IPS DF 4.7 (cell line): ENCODE data around the gene SRPK2.
"Not testable (repeated sequence)": the region's sequence is repeated elsewhere in the genome, so short reads cannot be mapped to it uniquely, and the experiment has no call there.

Source experiments
- DNase-seq: peaks from one replicate; pipeline ENCODE4 v3.0.0-alpha.2; 2013; ENCODE audit warnings: low spot score; ENCODE audit errors: extremely low read depth

Gene SRPK2

DNA sequence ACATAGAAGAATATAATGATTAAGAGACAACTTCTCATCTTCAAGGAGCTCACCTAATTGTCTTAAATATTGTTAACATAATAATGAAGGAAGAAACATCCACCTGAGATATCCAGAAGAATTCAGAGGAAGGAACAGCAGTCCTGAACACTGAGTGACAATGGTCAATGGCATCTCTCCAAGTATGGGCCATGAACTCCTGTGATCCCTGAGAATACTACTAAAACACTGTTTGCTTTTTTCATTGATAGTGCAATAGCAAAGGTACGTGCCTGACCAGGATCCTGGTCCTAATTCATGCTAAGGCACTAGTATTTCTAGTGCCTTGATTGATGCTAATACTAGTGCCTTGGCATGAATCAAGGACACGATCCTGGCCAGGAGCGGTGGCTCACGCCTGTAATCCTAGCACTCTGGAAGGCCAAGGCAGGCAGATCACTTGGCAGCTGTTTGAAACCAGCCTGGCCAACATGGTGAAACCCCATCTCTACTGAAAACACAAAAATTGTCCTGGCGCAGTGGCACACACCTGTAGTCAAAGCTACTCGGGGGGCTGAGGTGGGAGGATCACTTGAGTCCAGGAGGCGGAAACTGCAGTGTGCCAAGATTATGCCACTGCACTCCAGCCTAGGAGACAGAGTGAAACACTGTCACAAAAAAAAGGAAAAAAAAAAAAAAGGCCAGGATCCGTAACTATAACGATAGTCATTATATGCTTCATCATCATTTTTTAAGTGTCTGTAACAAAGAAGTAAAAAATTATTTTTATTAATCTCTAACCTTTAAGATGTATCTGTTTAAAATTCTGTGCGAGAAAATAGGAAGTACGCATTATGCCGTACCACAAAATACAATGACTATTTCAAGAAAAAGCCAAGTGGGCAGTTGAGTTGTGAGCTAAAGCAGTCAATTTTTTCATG is 49.1 kb downstream of the SRPK2 start:
- no peak for DNase-seq

DNA sequence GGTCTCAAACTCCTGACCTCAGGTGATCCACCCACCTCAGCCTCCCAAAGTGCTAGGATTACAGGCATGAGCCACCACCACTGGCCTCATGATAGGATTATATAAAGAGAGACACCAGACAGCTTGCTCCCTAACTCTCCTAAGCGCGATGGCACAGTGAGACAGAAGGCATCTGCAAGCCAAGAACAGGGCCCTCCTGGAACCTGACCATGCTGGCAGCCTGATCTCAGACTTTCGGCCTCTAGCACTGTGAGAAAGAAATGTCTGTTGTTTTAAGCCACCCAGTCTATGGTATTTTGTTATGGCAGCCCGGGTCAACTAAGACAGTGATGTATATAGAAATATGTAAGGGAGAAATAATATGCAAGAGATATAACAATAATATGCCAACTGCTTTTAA is 51.2 kb downstream of the SRPK2 start:
- DNase-seq, result no peak

DNA sequence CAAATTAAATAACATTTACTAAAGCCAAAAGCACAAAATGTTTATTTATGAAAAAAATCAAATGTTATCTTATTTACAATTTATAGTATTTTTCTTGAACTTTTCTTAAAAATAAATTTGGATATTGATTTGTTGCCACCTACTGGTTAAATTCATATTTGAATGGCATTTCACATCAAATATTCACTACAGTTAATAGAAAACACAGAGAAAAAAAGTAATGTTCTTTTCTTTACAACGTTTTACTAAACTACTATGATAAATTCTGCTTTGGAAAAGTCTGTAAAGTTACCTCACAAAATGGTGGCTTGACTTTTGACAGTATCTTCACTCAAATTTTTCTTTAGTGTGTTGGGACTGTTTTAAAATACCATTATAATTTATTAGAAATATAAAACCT is 52.7 kb downstream of the SRPK2 start:
- DNase-seq, result no peak

DNA sequence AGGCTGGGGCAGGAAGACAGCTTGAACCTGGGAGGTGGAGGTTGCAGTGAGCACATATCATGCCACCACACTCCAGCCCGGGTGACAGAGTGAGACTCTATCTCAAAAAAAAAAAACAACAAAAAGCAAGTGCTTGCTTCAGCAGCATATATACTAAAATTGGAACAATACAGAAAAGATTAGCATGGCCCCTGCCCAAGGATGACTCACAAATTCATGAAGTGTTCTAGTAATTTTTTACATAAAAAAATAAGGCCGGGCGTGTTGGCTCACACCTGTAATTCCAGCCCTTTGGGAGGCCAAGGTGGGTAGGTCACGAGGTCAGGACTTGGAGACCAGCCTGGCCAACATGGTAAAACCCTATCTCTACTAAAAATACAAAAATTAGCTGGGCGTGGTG is 56.1 kb downstream of the SRPK2 start:
- not testable (repeated sequence) for DNase-seq

DNA sequence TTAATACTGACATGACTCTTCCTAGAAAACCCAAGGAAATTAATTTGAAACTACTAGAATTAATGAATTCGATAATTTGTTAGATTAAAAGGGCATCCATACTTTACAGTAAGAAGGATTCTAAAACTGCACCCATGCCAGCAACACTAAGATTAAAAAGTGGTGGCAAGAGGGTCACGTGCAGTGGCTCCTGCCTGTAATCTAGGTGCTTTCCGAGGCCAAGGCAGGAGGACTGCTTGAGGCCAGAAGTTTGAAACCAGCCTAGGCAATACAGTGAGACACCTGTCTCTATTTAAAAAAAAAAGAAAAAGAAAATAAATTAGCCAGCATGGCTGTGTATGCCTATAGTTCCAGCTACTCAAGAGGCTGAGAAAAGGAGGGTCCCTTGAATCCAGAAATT is 58.2 kb downstream of the SRPK2 start:
- no peak for DNase-seq

DNA sequence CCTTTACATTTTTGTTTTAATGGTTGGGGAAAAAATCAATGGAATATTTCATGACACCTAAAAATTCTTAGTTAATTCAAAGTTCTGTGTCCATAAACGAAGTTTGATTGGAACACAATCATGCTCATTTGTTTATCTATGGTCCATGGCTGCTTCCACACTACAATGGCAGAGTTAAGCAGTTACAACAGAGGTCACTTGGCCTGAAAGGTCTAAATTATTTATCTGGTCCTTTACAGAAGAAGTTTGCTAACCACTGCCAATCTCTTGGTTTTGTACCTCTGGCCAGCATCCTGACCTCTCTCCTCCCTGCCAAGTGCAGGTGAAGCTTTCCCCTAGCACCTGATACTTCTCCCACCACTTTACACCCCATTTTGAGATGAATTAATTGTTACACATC is 61.5 kb downstream of the SRPK2 start:
- DNase-seq, result no peak

DNA sequence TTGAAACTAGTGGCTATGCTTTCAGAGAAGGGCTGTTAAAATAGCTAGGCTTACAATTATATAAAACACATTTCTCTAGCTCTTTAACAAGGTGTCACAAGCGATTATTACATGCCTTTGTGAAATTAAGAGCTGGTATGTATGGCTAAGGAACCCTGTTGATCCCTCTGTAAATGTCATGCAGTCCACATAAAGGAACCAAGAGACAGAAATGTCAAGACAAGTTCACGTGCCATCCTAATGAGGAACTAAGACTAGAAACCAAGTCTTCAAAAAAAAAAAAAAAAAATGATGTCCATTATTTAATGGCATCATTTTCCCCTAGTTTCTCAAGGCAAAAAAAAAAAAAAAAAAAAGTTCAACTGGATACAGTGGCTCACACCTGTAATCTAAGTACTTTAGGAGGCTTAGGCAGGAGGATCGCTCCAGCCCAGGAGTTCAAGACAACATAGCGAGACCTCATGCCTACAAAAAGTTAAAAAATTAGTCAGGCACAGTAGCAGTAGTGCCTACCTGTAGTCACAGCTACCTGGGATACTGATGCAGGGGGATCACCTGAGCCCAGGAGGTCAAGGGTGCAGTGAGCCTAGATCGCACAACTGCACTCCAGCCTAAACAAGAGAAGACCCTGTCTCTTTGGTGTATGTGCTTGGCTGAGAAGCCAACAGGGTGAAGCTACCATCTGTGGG is 63.4 kb downstream of the SRPK2 start:
- no peak for DNase-seq

DNA sequence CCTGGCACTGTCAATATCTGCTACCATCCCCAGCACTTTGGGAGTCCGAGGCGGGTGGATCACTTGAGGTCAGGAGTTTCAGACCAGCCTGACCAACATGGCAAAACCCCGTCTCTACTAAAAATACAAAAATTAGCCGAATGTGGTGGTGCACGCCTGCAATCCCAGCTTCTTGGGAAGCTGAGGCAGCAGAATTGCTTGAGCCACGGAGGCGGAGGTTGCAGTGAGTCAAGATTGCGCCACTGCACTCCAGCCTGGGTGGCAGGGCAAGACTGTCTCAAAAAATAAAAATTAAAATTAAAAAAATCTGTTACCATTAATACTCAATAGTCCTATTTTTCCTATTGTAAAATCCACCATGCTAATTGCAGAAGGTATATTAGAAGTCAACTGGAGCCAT is 64.1 kb downstream of the SRPK2 start:
- DNase-seq, result not testable (repeated sequence)

DNA sequence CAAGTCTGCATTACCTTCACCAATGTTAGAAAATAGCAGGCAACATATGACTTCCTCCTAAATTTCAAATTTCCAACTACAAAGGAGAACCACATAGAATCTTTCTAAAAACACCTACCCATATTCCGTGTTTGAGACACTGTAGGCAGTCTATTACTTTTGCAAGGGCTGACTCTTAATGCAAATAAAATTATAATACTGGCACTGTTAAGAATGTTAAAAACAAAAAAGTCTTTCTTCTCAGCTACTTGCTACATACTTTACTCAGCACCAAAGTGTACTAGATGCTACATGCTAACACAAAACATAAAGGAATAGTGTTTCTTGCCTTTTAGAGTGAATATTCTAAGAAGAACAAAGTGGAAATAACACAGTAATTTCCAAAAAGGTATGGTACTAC is 65.4 kb downstream of the SRPK2 start:
- no peak for DNase-seq

DNA sequence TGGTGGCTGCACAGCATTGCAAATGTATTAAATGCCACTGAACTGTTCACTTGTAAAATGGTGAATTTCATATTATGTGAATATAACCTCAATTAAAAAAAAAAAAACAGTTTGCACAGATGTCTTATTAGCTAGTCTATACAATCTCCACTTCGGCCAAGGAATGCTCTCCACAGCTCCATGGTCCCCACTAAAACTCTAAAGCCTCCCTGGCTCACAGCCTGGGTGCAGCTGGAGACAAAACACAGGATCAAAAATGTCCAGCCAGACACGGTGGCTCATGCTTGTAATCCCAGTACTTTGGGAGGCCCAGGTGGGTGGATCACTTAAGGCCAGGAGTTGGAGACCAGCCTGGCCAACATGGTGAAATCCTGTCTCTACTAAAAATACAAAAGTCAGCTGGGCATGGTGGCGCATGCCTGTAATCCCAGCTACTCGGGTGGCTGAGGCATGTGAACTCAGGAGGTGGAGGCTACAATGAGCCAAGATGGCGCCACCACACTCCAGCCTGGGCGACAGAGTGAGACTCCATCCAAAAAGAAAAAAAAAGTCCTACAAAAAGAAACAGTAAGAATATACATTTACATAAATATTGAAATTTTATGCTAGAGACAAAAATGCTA is 66.0 kb downstream of the SRPK2 start:
- DNase-seq, result no peak

DNA sequence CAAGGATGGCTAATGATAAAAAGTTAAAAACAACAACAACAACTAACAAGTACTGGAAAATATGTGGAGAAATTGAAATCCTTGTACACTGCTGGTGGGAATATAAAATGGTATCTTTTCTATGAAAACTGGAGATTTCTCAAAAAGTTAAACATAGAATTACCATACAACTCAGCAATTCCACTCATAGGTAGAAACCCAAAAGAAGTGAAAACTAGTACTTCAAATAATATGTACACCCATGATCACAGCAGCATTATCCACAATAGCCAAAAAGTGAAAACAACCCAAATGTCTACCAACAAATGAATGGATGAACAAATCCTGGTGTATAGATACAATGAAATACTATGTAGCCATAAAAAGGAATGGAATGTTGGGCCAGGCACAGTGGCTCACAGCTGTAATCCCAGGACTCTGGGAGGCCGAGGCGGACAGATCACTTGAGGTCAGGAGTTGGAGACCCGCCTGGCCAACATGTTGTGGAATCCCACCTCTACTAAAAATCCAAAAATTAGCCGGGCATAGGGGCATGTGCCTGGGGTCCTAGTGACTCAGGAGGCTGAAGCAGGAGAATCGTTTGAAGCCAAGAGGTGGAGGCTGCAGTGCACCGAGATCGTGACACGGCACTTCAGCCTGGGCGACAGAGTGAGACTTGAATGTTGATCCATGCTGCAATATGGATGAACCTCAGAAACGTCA is 66.8 kb downstream of the SRPK2 start:
- DNase-seq, result no peak

DNA sequence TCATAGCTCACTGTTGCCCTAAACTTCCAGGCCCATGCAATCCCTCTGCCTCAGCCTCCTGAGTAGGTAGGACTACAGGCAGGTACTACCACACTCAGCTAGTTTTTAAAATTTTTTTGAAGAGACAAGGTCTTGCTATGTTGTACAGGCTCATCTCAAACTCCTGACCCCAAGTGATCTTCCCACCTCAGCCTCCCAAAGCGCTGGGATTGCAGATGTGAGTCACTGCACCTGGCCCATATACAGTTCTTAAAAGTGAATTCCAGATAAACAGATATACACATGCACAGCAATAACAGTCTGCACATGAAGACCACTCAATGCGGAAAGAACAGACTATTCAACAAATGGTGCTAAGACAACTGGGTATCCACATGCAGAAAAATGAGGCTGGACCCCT is 67.8 kb downstream of the SRPK2 start:
- no peak for DNase-seq

DNA sequence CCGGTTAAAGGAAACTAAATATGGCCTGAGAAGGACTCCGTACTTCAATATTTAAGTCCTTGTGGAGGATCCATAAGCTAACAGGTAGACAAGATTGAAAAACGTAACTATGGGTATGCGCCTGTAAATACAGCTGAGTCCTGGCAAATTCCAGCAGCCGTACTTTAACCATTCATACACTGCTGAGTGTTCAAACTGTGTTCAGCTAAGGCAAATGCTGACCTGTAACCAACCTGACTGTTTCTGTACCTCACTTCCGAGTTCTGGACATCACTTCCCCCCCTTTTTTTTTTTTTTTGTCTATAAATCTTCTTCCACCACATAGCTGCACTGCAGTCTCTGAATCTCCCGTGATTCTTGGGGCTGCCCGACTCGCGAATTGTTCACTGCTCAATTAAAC is 69.1 kb downstream of the SRPK2 start:
- no peak for DNase-seq

DNA sequence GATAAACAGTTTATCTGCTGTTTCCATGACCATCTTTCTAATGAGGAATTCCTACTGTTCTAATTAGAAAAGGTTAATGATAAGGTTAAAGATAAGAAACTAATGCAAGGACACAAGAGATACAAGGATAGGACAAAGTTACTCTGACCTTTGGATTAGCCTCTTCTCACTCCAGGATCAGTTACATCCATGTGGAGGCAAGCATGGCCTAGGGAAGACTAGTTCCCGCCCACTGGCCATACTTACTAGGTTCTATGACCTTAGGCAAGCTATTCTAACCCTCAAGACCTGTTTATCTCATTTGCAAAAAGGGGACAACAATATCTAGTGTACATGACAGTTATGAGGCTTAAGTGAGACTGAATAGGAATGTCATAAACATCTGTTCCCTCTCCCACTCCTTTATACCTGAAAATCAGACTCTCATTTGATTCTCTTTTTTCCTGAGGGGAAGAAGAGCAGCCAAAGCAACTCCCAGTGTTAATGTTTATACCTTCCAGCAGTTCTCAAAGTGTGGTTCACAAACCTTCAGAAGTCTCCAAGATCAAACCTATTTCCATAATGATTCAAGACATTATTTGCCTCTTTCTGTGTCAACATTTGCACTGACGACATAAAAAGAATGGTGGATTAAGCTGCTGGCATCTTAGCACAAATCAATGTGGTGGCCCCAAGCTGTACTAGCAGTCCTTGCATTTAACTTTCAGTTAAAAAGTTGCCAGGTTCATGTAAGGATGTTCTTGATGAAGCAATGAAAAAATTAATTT is 72.0 kb downstream of the SRPK2 start:
- DNase-seq, result no peak

DNA sequence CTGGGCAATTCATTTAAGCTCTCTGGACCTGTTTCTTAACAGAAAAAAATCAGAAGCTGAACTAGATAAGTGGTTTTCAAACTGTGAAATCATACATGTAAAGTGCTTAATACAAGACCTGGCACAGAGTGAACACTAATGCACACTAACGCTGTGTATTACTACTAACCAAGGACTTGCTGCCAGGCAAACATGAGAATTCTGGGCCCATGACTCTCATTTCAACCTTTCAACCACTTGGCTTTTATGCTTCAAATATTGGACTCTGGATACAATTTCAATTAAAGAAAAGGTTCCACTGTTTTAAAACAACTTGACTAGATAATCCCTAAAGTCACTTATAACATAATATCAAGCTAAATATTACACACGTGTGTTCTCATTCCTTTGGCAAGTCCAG is 73.4 kb downstream of the SRPK2 start:
- no peak for DNase-seq

DNA sequence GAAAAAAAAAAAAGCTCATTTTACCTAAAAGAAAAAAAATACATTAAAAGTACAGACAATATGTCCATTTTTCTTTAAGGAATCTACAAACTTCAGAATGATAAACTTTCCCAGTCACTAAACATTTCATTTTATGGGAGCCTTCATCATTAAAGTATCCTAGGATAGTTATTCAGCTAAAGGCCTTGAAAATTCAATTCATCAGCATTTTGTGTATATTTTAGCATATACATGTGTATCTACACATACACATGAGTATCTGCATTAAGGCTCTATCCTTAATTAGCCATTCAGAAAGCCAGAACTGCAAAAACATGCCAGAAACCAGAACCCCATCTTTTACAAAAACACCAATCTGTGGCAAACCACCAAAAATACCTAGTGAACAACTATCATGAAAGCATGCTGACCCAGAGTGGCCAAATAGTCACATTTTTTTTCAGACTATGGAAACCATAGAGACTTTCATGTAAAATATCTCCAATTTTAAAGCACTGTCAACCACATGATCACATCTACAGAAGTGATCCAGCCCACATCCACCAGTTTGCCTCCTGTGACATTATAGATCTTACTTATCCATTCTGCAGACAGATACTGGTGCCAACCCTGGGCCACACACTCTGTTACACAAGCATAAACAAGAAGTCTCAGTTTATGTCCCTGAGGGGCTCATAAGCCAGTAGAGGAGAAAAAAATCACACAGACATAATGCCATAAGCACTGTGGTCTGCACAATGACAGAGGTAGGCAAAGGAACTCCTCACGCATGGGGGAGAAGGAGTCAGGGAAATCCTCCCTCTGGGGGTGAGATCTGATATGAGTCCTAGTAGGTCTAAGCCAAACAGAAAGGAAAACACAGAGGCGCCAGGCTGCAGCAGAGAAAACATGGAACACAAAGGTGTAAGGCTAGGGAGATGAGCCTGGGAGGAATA is 79.2 kb downstream of the SRPK2 start:
- DNase-seq, result no peak

DNA sequence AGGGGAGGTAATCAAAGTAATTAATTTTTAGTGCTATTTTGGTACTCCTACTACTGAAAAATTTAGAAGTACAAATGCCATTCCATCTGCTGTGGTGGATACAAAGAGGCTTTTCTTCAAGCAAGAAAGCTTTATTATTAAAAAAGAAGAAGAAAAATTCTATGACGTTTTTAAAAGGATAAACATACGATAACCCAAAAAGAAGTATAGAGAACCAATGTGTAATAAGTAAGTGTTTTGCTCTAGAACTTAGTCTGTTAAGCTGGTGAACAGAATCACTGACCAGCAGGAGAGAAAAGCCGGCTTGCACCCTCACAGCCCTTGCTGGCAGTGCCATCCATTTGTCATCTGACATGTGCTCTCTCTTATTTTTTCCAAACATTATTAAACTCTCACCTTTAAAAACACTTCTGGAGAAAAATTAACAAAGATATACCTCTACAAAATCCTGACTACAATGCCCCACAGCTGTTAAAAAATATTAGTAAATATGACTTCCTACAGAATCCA is 81.5 kb downstream of the SRPK2 start:
- no peak for DNase-seq

DNA sequence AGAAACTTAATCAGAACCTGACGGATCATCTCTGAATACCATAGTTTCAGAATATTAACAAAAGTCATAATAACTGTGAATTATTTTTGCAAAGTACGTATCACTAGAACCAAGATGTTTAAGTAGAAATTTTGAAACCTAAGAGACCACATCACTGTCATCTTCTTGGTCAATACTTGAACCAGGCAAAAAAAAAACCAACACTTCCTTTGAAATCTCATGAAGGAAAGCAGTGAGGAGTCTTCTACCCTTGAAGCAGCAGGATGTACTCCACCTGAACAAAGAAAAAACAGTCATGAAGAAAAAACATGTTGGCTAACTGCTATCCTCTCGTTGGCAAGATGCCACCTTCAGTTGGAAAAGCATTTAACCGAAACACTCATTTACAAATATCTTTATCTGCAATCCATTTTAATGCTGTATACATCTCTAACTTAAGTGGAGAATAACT is 82.4 kb downstream of the SRPK2 start:
- no peak for DNase-seq

DNA sequence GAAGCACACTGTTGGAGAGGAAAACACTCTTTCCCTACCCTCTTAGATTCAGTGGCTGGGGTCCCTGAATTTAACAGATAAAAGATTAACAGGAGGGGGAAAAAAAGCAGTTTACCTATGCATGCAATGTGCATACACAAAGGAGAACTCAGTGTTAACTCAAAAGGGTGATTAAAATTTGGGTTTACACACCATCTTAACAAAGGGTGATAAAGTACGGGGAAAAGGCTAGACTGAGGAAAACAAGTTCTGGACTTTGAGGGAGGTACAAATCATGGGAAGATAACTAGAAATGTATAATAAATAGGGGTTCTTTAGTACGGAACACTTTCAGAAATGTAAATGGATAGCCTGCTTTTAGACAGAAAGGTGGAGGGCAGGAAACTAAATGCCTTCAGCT is 83.1 kb downstream of the SRPK2 start:
- no peak for DNase-seq
